WI38 (cell line): Measurements from ENCODE around the gene WASF3.
"Not testable (repeated sequence)": the region's sequence is repeated elsewhere in the genome, so short reads cannot be mapped to it uniquely, and the experiment has no call there.

Experiments
- H3K4me3 ChIP-seq: 2 replicates; pipeline ENCODE4 v1.5.1; 2011; ENCODE audit warnings: low read depth, mild to moderate bottlenecking, control low read depth, low read length
- TF ChIP-seq, protein P1 (sequence below): IDR thresholded peaks from 2 replicates; pipeline ENCODE4 v1.5.1; 2012; ENCODE audit warnings: low read depth, mild to moderate bottlenecking, control low read depth, low read length

Gene WASF3

DNA sequence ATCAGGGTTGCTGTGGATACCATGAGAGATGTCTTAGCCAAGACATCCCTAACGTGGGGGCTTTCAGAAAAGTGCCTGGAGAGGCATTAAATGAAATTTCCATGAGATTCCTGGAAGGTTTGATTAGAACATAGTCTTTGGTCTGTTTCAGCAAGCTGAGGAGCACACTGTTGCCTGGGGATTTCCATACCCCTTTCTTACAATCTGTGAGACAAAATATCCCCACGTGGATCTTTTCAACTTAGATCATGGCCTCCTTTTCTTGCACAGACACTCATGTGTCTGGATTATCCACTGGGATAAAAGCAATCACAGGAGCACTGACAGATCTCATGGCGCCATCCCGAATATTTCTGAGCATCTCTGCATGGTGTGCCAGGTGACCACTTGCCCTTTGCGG is 161.4 kb downstream of the WASF3 start:
- no peak overlapping the region for H3K4me3 ChIP-seq
- TF ChIP-seq, protein P1, sequence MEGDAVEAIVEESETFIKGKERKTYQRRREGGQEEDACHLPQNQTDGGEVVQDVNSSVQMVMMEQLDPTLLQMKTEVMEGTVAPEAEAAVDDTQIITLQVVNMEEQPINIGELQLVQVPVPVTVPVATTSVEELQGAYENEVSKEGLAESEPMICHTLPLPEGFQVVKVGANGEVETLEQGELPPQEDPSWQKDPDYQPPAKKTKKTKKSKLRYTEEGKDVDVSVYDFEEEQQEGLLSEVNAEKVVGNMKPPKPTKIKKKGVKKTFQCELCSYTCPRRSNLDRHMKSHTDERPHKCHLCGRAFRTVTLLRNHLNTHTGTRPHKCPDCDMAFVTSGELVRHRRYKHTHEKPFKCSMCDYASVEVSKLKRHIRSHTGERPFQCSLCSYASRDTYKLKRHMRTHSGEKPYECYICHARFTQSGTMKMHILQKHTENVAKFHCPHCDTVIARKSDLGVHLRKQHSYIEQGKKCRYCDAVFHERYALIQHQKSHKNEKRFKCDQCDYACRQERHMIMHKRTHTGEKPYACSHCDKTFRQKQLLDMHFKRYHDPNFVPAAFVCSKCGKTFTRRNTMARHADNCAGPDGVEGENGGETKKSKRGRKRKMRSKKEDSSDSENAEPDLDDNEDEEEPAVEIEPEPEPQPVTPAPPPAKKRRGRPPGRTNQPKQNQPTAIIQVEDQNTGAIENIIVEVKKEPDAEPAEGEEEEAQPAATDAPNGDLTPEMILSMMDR, result no peak

DNA sequence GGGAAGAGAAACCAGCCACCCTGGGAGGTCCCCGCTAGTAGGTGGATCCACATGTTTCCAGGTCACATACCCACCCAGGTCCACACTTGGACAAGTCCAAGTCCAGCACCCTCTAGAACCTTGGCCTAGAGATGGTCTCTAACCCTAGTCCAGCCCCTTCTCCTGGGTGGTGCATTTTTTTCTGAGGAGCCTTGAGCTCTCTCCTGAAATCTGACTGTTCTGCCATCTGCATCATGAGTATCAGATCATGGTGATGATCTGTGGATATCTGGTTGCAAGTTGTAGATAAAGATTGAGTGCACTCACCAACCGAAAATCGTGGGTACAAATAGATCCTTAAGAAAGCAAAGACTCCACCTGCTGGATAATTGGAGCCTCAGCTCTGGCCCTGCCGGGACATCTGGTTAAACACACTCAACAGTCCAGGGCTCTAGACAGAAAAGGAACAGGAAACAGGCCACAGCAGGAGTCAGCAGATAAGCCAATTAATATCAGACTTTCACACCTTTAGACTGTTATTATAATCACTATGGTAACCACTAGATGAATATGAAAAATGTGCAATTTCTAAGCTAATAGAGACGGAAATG is 162.0 kb downstream of the WASF3 start:
- TF ChIP-seq, protein P1, result no peak
- no peak overlapping the region for H3K4me3 ChIP-seq

DNA sequence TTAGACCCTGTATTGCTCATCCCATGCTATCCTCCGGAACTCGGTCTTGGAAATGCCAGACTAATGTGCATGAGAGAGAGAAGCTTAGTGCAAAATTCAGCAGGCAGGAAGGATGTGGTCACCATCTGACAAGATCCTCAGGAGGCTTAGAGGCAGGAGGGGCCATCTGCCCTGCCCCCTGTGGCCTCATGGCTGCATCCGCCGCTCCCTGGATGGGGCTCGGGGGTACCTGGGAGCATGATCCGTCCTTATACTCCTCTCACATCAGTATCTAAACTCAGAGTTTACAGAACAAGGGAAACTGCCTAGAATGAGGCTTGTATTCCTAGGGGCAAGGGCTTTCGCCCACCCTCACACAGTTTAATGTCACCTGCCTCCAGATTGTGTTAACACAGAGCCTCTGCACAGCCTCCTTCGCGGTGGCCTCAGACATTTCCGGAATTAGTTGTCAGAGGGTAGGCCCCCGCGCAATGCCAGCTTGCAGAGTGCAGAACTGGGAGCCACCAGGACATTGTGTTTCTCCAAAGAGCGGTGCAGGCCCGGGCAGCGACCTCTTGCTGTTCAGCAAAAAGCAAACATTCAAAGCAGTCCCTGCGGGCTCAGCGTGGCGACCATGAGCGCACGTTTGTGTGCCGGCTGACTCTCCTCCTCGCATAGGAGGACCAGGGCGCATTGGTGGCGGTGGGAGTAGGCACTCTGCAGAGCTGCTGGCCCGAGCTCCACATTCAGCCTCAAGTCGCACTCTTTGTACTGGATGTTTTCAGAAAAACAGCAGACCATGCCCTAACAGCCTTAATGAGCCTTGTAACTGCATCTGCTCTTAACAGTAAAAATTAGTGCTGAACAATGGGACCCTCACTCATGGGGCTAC is 164.0 kb downstream of the WASF3 start:
- H3K4me3 ChIP-seq, result no peak overlapping the region
- TF ChIP-seq, protein P1, result no peak

DNA sequence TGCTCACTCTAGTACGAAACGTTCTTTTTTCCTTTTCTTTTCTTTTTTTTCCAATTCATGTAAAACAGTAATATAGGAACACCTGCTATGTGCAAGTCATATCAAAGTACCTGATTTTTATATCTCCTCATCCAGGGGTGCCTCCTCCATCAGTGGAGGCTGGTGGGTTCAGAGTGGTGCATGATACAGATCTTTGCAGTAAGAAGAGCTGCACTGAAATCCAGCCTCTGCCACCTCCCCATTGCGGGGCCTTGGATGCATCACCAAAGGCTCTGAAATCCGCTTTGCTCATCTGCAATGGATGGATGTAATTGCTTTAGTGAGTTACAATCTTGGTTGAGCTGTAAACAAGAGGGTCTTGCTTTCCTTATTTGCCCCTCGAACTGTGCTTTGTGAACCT is 164.8 kb downstream of the WASF3 start:
- H3K4me3 ChIP-seq, result no peak overlapping the region
- TF ChIP-seq, protein P1, result no peak

DNA sequence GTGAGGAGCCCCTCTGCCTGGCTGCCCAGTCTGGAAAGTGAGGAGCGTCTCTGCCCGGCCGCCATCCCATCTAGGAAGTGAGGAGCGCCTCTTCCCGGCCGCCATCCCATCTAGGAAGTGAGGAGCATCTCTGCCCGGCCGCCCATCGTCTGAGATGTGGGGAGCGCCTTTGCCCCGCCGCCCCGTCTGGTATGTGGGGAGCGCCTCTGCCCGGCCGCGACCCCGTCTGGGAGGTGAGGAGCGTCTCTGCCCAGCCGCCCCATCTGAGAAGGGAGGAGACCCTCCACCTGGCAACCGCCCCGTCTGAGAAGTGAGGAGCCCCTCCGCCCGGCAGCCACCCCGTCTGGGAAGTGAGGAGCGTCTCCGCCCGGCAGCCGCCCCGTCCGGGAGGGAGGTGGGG is 166.1 kb downstream of the WASF3 start:
- not testable (repeated sequence) for H3K4me3 ChIP-seq

DNA sequence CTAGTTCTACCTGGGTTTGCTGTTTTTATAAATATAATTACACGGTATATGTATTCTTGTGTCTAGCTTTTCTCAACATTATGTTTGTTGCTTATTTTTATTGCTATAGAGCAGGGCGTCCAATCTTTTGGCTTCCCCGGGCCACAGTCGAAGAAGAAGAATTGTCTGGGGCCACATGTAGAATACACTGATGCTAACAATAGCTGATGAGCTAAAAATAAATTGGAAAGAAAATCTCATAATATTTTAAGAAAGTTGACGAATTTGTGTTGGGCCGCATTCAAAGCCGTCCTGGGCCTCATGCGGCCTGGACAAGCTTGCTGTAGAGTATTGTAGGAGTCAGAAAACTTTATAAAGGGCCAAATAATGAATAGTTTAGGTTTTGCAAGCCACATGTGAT is 169.2 kb downstream of the WASF3 start:
- no peak overlapping the region for H3K4me3 ChIP-seq
- TF ChIP-seq, protein P1, result no peak

DNA sequence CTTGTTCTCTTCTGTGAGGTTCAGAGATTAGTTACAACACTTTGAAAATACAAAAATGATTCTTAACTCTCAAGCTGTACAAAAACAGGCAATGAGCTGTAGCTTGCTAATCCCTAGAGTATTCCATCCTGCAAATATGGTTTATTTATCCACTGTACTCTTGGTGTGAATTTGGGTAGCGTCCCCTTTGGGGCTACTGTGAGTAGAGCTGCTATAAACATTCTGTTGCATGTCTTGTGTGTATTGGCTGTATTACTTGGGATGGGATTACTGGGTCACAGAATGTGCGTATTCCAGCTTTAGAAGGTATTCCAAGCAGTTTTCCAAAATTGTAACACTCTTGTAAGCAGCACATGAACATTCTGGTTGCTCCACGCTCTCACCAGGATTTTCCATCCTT is 169.6 kb downstream of the WASF3 start:
- TF ChIP-seq, protein P1, result no peak
- H3K4me3 ChIP-seq, result no peak overlapping the region

DNA sequence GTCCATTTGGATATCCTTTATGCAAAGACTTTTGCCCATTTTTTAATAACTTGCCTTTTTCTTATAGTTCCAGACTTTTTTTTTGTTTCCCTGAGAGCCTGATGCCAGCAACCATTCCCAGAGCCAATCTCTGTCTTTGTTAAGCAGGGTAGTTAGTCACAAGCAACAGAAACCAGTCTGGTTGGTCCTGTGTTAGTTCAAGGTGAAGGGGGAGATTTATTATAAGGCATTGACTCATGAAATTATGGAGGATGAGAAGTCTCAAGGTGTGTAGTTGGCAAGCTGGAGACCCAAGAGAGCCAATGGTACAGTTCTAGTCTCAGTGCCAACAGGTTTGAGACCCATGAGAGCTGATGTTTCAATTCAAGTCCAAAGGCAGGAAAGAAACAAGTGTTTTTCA is 170.2 kb downstream of the WASF3 start:
- TF ChIP-seq, protein P1, result no peak
- no peak overlapping the region for H3K4me3 ChIP-seq
